ENCODE measurements around the gene EIF4EBP2. TPM values are rescaled to one million over a fixed set of nuclear protein-coding genes. Genes with fewer than 3 reads are reported as not detected.

The EIF4EBP2 gene
- total and polyA plus RNA-seq, 2 donors (not counting 3 experiments of a cell fraction or from before 2014, with no cell fraction given) = 18.2 to 47.0 TPM

- TF ChIP-seq GATA2 (IDR thresholded peaks at IDR 0.05; ENCODE audit: insufficient read depth, insufficient read length, low read depth, low read length) (no peak), FOS (IDR thresholded peaks at IDR 0.05; ENCODE audit: borderline replicate concordance, insufficient read depth, low read length) (no peak), POLR2AphosphoS5 (IDR thresholded peaks at IDR 0.05; ENCODE audit: insufficient read depth, low read depth, low read length) (no peak), MYC (IDR thresholded peaks at IDR 0.05; ENCODE audit: low read depth, low read length) (no peak), EZH2 (IDR thresholded peaks at IDR 0.05; ENCODE audit: borderline replicate concordance, low read depth, low read length, severe bottlenecking) (peak; percentile 89), CTCF (IDR thresholded peaks at IDR 0.05; ENCODE audit: extremely low read depth in 1 of 2, insufficient read depth in 1 of 2, low read depth in 1 of 2, low read length in 2 of 2) (no peak), JUN (IDR thresholded peaks at IDR 0.05; ENCODE audit: borderline replicate concordance, insufficient read depth, insufficient read length, low read depth) (no peak)
- dilution Hi-C loops (cut with MboI; ENCODE audit: extremely low pct_ligation_motif_present, low sequenced_read_pairs) = no loop called here
These were observed 37.4 kb downstream of the EIF4EBP2 start, which contains the start of gene NODAL for GRCh38 chr10:70441161-70441894. TSS of gene NODAL (minus strand) at chr10:70441681. CDS start at chr10:70441667, 14 bp downstream.

More at GRCh38 chr10:70441161-70441894, 37.4 kb downstream of the EIF4EBP2 start, which contains the start of gene NODAL:
- POLR2A ChIA-PET = no interaction called here
- Histone ChIP-seq H3K4me2 (ENCODE audit: insufficient read depth, low read length) (peak within 1 kb of the TSS; percentile 18), H3K27me3 (ENCODE audit: control insufficient read depth in 2 of 2, insufficient read depth in 2 of 2, low read length in 2 of 2) (peaks cover 38 to 50% of the 10 kb centered on the region in 2 experiments), H4K20me1 (replicated peaks; ENCODE audit: control insufficient read depth, extremely low read depth, insufficient read depth, low read length) (no peaks in the 10 kb centered on the region), H3K9me3 (replicated peaks; ENCODE audit: control insufficient read depth, insufficient read depth, low read length) (no peaks in the 10 kb centered on the region), H3K36me3 (ENCODE audit: control insufficient read depth in 2 of 2, extremely low read depth in 1 of 2, insufficient read depth in 2 of 2, low read length in 2 of 2) (no peaks in the 10 kb centered on the region), H3K27ac (ENCODE audit: insufficient read depth, low read depth, low read length) (no peak within 1 kb of the TSS), H3K9ac (replicated peaks; ENCODE audit: extremely low read depth, insufficient read depth, low read length) (no peak within 1 kb of the TSS), H3K79me2 (ENCODE audit: control insufficient read depth, insufficient read depth, low read length) (no peaks in the 10 kb centered on the region), H2AFZ (ENCODE audit: low read depth, low read length) (no peak within 1 kb of the TSS), H3K9me1 (replicated peaks; ENCODE audit: control insufficient read depth, extremely low read depth, insufficient read depth, low read length) (no peaks in the 10 kb centered on the region), H3K4me3 (replicated peaks in 1 of 3; ENCODE audit: insufficient read depth in 1 of 3, low read depth in 1 of 3, low read length in 3 of 3) (no peak within 1 kb of the TSS), H3K4me1 (ENCODE audit: control insufficient read depth, extremely low read depth, insufficient read depth, low read length) (no peaks in the 10 kb centered on the region)
- BruUV-seq (replicated peaks) = no TSS peak
- DNase-seq (ENCODE audit: low read depth, low spot score) (no peak), FAIRE-seq (no peak)
- CTCF ChIA-PET = interaction anchor here (2.2 kb wide), 1 partner anchor 220 kb away, joined by 12 read pairs; no protein-coding TSS in a partner anchor
- intact Hi-C loops (cut with micrococcal nuclease) = no loop called here

Data from endothelial cell of umbilical vein (primary cell).